Measurements from ENCODE around the gene CUL5.
"Not testable (repeated sequence)": the region's sequence is repeated elsewhere in the genome, so short reads cannot be mapped to it uniquely, and the experiment has no call there.

CUL5 gene

GRCh38 chr11:108025387-108026080, 16.8 kb downstream of the CUL5 start:
- no peak for DNase-seq (ENCODE audit: low read depth)

DNA sequence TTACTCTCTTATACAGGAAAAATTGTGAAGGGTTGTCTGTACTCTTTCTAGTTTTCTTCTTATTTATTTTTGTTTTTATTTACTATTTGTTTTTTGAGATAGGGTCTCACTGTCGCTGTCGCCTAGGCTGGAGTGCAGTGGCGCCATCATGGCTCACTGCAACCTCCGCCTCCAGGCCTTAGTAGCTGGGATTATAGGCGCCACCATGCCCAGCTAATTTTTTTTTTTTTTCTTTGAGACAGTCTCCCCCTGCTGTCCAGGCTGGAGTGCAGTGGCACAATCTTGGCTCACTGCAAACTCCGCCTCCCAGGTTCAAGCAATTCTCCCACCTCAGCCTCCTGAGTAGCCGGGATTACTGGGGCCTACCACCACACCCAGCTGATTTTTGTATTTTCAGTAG, 18.4 kb downstream of the CUL5 start:
- no peak for DNase-seq (ENCODE audit: low read depth)

GRCh38 chr11:108028822-108029441, 20.2 kb downstream of the CUL5 start:
- not testable (repeated sequence) for DNase-seq (ENCODE audit: low read depth)

DNA sequence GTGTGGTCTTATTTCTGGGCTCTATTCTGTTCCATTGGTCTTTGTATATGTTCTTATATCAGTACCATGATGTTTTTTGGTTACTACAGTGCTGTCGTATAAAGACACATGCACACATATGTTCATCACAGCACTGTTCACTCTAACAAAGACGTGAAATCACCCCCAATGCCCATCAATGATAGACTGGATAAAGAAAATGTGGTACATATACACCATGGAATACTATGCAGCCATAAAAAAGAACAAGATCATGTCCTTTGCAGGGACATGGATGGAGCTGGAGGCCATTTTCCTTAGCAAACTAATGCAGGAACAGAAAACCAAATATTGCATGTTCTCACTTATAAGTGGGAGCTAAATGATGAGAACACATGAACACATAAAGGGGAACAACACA, 22.9 kb downstream of the CUL5 start:
- DNase-seq (ENCODE audit: low read depth), result not testable (repeated sequence)

DNA sequence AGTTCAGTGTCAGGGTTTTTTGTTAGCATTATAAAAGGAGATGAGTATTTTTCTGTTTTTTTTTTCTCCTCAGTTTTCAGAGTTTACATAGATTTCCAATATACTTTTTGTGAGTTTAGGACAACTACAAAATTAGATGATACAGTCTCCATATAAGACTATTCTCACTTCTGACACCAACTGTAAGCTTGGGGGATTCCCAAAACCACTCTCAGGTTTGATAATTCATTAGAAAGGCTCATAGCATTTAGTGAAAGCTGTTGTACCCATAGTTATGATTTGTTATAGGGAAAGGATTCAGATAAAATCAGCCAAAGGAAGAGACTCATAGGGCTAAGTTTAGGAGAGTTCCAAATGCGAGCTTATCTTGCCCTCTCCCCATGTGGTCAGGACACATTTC, 24.1 kb downstream of the CUL5 start:
- DNase-seq (ENCODE audit: low read depth), result no peak

DNA sequence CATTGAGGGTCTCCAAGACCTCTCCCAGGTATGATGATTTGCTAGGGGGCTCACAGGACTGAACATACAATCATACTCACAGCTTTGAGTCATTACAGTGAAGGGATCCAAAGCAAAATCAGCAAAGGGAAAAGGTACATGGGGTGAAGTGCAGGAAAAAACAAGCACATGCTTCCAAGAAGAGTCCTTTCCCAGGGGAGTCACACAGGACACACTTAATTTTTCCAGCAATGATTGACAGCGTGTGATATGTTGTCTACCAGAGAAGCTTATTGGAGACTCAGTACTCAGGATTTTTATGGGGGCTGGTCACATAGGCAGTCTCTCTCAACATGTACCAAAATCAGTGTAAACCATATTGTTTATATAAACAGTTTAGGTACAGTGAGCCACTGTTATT, 25.3 kb downstream of the CUL5 start:
- no peak for DNase-seq (ENCODE audit: low read depth)

DNA sequence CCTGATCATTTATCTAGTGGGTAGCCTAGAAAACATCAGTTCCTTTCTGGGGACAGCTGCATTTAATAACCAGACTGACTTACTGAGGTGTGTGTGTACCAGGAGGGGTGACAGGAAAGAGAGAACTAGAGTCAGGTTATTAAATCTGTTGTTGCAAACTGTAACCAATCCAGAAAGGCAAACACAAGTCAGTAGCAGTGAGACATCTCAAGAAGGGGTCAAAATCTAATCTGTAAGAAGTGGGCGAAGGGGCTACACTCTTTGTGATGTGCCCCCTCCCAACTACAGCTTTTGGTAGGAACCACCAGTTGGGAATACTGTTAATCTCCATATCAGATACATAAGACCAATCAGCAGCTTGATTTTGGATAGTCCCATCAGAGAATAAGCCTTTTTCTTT, 26.3 kb downstream of the CUL5 start:
- DNase-seq (ENCODE audit: low read depth), result no peak

- DNase-seq (ENCODE audit: low read depth), result no peak
These were observed 27.0 kb downstream of the CUL5 start for GRCh38 chr11:108035690-108036089.

DNA sequence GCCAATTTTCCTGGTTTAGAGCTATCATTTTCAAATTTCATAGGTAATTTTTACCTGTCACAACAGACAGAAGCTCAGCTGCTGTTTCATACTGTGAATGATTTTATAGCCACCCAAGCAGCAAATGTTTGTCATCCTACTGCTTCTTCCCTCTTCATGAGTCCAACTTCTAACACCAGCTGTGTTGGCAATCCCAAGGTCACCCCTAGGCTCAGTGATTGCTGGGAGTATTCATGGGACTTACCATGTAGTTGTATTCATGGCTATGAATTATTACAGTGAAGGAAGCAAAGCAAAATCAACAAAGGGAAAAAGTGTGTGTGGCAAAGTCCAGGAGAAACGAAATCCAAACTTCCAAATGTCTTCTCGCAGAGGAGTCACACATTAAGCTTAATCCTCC, 28.5 kb downstream of the CUL5 start:
- DNase-seq (ENCODE audit: low read depth), result no peak

- no peak for DNase-seq (ENCODE audit: low read depth)
These were observed 28.9 kb downstream of the CUL5 start for GRCh38 chr11:108037636-108038035.

GRCh38 chr11:108048269-108048668, 39.6 kb downstream of the CUL5 start:
- no peak for DNase-seq (ENCODE audit: low read depth)

DNA sequence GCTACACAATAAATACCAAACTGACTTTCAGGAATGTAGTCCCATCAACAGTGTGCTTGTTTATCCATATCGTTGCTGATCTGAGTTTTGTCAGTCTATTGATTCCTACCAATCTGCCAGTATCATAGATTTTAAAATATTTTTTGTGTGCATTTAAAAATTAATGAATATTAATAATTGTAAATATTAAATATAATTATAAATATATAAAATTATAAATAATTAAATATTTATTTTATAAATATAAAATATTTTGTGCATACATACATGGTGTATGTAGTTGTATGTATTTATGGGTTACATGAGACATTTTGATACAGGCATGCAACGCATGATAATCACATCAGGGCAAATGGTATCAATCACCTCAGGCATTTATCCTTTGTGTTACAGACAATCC, 53.6 kb downstream of the CUL5 start:
- DNase-seq (ENCODE audit: low read depth), result no peak

- DNase-seq (ENCODE audit: low read depth), result no peak
These were observed 54.7 kb downstream of the CUL5 start for GRCh38 chr11:108063410-108063809.

DNA sequence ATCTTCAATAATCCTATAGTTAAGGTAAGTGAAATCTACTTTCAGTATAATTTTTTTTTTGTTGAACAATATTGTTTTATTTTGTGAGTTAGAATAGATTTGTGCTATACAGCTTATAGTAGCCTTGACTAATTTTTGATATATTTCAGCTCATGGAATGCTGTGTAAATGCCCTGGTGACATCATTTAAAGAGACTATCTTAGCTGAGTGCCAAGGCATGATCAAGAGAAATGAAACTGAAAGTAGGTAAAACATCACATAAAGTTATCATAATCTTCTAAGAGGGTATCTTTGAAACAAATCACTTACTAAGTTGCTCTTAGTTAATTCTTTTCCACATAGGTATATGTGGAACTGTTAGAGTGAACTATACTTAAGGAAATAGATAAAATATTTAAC, 61.2 kb downstream of the CUL5 start:
- no peak for DNase-seq (ENCODE audit: low read depth)

DNA sequence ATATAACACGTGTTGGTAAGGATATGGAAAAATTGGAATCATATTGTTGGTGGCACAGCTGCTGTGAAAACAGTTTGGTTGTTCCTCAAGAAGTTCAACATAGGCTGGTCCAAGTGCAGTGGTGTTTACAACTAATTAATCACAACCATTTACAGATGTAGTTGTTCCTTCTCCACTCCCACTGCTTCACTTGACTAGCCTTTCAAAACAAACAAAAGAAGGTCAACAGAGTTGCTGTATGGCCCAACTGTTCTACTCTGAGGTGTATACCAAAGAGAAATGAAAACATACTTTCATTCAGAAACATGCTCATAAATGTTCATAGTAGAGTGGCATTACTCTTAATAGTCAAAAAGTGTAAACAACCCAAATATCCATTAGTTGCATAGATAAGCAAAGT, 76.1 kb downstream of the CUL5 start:
- DNase-seq (ENCODE audit: low read depth), result no peak

GRCh38 chr11:108085672-108086071, 77.0 kb downstream of the CUL5 start:
- no peak for DNase-seq (ENCODE audit: low read depth)

DNA sequence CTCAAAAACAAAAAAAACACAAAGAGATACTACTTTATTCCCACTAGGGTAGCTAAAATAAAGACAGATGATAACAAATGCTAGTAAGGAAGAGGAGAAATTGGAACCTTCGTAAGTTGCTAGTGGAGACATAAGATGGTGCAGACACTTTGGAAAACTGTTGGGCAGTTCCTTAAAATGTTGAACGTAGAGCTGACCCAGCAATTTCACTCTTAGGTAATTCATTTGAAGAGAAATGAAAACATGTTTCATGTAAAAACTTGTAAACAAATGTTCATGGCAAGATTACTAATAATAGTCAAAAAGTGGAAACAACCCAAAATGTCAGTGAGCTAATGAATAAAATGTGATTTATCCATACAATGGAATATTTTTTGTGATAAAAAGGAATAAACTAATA, 83.4 kb downstream of the CUL5 start:
- DNase-seq (ENCODE audit: low read depth), result no peak

- no peak for DNase-seq (ENCODE audit: low read depth)
These were observed 84.6 kb downstream of the CUL5 start for GRCh38 chr11:108093128-108093904.

DNA sequence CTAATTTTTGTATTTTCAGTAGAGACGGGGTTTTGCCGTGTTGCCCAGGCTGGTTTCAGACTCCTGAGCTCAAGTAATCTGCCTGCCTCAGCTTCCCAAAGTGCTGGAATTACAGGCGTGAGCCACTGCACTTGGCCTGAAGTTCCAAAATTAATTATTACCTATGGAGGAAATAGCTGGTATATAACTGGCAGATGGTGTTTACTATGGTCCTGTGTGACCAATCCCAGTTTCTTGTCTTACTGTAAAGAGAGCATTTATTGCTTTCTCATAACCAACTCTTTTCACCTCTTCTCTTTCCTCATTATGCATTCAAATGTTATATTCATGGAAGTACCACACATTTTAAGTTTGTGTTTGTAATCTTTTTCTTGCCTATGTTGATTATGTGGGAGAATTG, 88.5 kb downstream of the CUL5 start:
- DNase-seq (ENCODE audit: low read depth), result no peak

DNA sequence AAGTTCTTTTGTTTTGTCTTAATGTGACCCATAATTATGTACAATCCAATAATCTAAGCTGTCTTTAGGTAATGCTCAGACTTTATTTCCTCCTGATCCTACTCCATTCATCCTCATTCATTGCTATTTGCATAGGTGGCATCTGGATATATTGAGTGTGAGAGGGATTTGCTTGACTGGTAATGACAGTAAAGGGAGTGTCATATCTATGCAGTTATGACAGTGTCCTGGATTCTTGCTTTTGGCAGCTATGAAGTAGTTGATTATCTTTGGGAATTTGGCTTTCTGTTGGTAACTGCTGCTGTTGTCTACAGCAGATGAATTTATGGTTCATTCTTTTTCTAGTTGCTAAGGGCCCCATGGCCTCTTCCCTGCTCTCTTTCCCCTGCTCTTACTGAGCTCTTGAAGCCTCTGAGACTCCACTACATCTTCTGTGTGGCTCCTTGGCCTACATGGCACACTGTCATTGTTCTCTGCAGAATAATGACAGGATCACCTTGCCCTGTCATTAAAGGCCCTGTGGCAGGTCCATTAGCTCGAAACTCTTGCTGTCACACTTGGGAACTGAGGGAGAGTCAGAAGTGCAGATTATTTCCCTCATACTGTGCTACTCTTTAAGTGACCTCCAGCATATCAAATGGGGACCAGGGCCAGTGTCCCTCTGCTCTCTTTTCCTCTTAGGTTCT, 92.5 kb downstream of the CUL5 start:
- no peak for DNase-seq (ENCODE audit: low read depth)

GRCh38 chr11:108111126-108111525, 102.4 kb downstream of the CUL5 start:
- DNase-seq (ENCODE audit: low read depth), result no peak

- DNase-seq (ENCODE audit: low read depth), result no peak
These were observed 103.4 kb downstream of the CUL5 start for GRCh38 chr11:108112057-108112456.

All from activated gamma-delta T cell treated with anti-CD3 and anti-CD28 coated beads, Interleukin-2, amount 50 U/mL, for 16 hours (primary cell).